Germinal center (tissue), 1 donor: ENCODE results near the gene GALNTL6.

Experiments used
- DNase-seq: peaks from one replicate; pipeline ENCODE4 v3.0.0; 2012; ENCODE audit warnings: mixed read lengths, low spot score

Gene GALNTL6

DNA sequence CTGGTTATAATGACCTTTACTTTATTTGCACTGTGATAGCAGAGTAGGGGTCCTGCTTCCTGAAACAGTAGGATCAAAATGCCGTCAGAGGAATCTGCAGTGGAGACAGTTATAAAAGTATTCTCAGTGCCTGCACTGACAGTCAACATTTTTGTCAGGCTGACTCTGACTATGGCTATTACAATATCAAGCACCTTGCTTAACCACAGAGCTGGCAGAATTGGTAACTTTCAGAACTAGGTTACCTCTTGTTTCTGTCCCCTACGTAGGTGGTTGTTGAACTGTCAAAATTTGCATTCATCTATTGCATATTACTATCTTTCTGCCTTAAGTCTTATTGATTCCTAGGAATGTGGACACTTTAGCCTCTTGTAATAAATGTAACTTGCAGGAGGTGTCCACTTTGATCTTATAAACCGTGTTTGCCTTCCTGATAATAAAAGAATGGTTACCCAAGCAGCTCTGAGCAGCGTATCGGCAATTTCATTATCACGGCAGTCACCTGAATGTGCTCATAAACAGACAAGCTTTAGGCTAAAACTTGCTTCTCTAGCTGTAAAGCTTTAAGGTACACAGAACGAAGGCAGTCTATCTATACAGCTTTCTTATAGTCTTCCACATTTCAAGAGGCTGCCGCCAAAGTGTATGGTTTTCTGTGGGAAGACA lies 1002.4 kb downstream of the GALNTL6 start:
- DNase-seq, result no peak

DNA sequence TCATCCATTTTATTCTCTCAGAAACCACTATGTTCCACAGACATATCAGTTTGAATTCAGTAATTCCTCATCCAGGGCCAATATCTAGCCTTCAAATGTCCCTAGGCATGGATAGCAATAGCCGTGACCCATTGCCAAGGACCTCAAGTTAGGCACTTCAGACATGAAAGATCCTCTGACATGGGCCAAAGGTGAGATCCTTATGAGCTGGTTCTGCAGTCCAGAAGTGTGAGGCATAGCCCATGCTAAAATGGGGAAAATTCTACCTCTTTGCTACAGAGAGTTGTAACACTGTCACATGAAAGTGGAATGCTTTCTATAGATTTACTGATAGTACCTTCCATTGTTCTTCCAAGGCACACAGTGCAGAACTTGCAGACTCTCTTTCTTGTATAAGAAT lies 1005.7 kb downstream of the GALNTL6 start:
- no peak for DNase-seq

DNA sequence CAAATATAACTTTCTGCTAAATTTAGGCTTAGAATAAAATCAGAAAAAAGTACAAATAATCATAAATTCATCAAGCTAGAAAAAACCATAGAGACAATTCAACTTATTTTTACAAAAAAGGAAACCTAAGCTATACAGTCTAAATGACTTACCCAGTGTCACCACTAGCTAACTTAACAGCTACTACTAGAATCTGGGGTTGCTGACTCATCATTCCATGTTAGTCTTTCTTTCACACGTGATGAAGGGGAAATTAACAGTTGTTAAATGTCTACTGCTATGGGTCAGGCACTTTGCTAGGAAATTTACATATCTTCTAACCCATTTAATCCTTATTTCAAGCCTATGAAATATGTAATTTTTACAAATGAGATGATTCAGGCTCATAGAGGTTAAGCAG lies 1006.1 kb downstream of the GALNTL6 start:
- DNase-seq, result no peak

DNA sequence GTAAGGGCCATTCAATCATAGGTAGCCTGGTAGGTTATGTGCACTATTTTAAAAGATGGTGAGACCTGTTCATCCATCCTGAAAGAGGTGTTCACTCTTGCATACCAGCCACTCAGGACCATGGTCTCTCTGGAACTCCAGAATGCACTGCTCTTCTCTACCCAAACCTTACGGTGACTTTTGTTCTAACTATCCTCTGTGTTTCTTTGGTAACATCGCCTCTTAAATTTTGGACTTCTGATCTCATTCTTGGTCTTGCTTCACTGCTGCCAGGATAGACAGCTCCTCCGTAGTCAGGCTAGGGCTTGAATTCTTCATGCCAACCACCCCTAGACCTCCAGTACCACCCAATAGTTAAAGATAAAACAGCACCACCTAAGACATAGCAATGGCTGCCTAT lies 1009.1 kb downstream of the GALNTL6 start:
- DNase-seq, result no peak

DNA sequence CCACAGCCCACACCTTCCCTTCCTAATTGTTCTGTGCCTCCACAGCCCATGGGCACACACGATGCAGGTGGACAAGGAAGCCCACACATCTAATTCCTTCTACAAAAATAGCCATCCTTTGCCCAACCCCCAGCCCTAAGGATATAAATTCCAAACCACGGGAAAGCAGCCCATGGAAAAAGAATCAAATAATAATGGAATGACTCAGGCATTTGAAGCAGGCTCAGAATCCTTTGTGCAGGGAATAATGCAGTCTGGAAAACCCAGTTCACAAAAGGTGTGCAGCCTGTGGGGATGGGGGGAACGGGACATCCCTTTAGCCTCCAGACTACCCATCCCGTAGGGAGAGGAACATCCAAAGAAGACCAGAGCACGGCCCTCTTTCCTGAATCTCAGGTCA lies 1013.1 kb downstream of the GALNTL6 start:
- DNase-seq, result no peak

DNA sequence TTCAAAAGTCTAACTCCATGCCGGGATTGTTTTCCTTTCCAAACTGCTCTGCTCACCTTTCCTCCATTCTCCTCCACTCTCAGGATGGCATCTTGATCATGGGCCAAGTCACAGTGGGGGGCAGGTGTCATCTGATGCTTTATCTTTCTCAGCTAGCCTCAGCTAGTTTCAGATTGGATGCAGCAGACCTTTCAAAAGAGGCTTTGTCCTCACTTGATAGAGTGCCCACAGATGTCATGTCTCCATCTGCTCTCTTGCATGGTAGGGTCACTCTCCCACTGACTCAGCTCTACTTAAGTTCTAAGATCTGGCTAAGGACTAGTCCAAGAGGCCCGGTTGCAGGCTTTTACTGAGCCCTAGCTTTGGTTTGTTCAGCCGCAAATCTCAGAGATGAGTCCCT lies 1013.7 kb downstream of the GALNTL6 start:
- DNase-seq, result no peak

DNA sequence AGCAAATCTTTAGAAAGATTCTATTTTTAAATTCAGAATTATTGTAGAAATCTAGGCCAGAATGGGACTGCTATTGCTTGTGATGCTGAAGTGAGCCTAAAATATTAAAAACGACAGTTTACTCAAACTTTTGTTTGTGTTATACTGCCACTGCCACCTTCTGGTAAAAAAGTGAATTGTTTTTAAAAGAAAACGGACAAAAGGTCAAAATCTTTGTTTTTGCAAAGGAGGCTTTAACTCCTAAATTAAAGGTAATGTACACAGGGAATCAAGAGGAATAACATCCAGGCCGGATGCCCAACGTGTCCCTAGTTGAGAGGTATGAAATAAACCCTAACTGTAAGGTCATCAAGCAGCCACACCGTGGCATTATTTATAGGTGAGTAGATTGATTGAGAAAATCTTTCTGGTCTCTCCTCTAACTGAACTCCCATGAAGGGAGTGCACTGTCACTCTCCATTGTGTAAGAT lies 1017.1 kb downstream of the GALNTL6 start:
- no peak for DNase-seq

DNA sequence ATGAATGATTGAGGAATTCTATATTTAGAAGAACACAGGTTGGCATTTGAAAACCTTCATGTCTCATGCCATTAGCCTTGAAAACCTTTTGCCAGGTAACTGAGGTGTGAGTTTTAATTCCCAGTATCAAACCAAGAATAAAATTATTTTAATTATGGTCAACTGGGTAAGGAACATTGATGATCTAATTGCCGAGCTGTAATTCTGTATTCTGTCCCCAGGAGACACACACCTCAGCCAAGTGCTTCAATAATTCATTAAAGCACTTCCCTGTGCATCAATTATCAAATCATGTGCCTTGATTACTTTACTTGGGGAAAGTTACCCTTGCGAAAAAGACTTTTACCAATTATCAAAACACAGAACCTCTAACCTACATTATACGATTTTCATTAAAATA lies 1023.5 kb downstream of the GALNTL6 start:
- no peak for DNase-seq

DNA sequence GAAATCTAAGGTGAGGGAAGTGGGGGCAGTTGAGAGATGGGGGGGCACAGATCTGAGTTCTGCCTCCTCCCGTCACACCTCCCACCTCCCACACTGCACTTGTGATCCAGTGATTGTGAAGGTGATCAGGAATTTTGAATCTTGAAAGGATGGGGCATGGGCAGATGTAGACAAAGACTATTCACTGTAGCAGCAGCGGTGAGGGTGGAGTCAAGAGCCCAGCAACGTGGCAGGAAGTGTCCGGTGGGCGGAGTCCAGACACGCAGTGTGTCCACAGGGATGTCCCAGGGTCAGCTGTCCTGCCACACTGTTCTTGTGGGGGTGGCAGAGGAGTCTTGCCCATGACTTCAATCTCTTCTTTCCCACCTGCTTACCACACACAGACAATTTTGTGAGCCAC lies 1024.9 kb downstream of the GALNTL6 start:
- no peak for DNase-seq

DNA sequence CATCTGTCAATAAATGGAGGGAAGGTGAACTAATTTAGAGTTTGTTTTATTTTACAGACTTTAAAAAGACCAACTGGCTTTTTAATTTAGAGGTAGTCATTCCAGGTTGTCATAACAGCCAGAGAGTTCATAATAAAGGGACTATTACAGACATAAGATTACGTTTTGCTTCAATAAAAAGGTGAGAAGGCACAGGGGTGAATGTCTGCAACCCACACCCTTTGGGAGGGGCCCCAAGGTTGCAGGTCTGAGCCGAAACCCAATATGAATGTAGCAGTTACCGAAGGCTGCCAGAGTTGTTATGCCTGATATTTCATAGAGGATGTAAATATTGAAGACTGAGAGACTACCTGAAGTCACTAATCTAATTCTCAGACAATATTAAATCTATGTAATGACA lies 1025.7 kb downstream of the GALNTL6 start:
- no peak for DNase-seq

DNA sequence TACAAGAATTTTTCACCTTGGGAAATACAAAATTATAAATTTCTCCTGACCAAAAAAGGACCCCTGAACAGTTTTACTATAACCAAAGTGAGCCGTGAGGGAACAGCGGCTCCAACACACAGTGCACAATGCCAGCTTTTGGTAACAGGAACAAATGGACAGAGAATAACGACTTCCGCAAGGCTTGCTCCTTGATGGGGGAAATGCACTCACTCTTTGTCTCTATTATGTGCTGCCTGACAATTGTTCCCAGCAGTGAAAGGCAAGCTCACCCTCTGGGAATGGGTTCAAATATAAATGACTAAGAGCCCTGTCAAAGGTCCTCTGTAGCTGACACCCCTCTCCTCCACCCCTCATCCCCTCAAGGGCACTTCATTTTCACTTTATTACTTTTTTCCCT lies 1029.6 kb downstream of the GALNTL6 start:
- no peak for DNase-seq

DNA sequence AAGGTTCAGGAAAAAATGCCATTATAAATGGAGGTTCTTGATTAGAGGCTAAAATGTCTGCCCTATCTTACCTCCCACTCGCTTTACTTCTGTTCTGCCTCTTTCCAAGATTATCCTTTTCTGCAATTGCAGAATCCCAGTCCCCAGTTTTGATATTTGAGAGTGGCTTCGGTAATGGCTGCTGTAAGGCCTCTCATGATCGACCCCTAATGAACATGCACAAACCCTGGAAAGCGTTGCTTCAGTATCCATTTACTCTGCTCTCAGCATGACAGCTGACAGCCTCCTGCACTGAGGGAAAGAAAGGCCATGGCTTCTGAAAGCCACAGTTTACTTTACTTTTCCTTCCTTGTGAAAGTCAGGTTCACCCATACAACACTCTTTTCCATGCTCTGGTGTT lies 1030.0 kb downstream of the GALNTL6 start:
- no peak for DNase-seq

DNA sequence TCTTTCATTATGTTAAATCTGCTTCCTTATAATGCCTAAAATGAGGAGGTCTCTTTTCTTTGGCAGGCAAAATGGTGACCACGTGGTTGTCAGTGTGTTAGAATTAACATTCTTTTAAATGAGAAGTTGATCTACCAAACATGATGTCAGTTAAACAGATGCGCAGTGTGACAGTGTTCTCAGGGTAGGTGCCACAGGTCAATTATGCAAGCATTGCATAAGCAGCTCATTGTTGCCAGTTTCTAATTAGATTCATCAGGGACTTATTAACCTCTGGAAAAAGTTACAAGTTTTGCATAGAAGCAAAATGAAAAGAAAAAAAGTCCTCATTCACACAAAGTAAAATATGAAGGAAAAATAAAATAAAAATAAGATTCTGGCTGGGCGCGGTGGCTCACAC lies 1031.4 kb downstream of the GALNTL6 start:
- no peak for DNase-seq

DNA sequence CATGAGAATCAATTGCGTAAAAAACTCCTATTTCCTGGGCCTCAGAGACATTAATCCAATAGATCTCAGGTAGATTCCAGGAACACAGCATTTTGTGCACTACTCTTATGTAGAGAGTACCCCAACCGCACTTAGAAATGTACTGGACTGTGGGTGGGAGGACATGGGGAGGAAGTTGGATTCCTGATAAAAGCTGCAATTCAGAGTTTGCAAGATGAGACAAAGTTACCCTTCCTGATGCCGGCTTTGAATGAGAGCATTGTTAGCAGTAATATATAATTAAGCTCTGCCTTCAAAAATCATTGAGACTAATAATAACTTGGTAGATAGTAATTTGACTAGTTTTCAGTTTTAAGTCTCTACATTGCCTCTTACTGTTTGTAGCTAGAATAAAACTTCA lies 1032.1 kb downstream of the GALNTL6 start:
- no peak for DNase-seq

DNA sequence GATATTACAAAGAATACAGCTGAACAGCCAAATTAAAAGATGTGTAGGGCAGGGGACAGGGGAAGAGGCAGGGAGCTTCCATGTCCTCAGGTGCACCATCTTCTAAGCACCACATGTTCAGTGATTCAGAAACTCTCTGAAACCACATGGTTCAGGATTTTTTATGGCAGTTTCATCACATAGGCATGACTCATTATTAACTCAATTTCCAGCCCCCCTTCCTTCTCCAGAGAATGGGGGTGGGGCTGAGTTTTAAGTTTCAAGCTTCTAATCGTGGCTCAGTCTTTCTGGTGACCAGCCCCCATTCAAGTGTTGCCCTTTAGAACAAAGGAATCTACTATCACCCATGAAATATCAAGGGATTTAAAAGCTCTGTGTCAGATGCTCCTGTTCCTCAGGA lies 1037.6 kb downstream of the GALNTL6 start:
- no peak for DNase-seq

DNA sequence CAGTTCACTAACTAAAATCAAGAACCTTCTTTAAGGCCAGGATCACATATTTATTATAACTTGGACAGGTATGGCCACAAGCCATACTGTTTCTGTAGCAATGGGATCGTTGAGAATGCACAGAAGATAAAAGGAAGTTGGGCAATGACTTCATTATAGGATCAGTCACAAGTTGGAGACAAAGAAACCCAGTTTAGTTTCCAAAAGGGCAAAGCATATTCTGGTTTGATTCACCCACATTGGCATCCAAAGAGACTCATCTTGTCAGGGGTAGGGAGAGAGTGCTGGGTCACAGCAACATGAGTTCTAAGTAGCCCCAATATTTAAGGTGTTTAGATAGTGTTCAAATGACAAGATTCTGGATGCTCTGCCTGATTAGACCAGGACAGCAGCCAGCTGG lies 1038.3 kb downstream of the GALNTL6 start:
- no peak for DNase-seq

DNA sequence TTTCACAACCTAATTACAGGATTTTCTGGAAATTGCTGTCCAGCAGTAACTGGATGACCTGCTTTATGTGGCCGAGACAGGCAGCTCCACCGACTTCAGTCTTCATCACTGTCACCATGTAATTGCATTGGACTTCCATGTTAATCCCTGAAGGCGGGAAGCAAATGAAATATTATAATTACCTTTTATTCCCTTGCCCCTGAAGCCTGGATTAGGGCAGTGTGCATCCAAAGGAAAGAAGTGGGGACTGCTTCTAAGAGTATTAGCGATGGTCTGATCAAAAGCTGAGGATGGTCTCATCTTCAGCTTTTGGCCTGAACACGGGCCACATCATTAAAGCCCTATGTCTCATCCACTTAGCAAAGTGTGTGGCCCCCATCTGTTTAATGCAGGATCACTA lies 1043.8 kb downstream of the GALNTL6 start:
- no peak for DNase-seq

DNA sequence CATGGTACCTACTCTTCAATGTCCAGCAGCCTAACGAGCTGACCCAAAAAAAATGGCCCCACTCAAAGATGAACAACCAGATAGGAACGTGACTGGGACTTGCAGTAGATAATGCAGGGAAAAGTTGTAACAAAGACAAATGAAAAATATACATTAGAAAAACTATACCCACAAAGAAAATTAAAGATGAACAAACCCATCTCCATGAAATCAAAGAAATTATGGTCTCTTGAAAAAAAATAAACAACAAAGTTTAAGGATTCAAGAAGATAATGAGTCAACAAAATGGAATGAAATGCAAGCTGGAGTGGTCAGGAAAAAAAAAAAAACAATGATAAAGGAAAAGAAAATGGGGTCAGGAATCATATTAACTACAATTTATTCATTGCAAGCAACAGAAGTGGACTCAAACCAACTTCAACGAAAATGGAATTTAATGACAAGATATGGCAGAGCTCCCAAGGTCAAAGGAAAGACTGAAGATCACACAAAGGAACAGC lies 1045.6 kb downstream of the GALNTL6 start:
- DNase-seq, result no peak

DNA sequence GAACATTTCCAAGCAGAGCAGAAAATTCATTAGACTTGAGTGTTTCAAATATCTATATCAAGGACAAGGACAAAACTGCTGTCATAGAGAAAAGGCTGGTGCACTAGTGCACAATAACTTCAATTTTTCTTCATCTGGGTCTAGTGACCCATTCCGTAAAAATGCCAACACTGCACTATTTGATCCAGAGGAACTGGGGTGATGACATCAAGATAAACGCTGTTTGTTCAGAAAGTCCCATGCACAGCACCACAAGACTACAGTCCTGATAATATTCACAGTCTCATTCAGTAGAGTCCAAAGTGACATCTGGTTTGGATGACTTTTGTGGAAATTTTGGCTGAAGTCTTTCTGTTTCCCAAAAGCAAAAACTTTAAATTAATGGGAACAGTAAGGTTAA lies 1051.9 kb downstream of the GALNTL6 start:
- DNase-seq, result no peak

DNA sequence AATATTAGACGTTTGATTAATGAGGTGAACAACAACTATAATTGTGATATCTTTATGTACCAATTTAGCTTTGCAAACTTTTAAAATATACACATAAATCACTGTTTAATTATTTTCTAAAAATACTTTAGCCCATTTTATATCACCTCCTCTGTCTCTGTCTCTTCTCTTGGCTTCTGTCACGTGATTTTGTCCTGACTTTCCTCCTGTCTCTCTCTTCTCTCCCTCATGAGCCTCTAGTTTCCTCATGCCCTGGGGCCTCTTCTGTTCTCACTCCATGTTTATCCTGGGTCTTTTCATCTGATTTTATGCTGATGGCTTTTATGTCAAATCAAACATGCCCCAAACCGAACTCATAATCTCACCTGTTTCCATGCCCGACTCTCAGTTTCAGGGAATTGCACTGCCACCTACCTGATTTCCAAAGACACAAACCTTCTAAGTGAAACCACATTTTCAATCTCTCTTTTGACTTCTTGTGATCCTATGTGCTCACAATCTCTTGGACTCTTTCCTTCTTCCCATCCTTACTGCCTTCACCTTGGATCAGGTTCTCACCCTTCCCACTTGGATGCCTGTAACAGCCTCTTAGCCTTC lies 1052.4 kb downstream of the GALNTL6 start:
- no peak for DNase-seq

DNA sequence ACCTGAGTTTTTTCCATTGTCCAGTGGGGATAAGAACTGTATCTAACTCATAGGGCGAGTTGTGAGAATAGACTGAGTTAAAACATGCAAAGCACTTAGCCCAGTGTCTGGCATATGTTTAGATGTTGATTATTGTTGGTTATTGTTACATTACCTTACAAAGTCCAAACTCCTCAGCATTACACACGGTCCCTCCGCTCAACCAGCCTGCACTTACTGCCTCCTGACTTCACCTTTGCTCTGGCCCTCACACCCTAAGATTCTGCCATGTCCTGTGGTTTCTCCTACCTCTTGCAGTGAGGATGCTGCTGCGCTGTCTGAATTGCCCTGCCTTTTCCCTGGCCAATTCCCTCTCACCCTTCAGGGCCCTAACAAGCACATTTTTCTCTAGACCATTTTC lies 1053.2 kb downstream of the GALNTL6 start:
- DNase-seq, result no peak

DNA sequence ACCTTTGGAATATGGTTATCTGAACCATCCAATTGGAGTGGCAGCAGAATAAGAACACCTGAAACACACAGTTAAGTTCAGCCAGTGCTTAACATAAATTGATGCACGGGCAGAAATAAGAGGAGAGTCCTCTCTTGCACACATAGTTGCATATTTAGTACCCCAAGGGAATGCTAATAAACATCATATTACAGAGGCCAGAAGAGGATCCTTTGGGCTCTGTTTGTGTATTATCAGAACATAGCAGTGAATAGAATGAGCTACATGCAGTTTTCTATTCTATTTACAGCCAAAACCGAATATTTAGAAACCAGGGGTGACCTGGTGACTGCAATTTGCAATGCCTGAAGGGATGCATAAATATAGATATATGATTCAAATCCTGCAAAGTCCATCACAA lies 1054.6 kb downstream of the GALNTL6 start:
- no peak for DNase-seq

DNA sequence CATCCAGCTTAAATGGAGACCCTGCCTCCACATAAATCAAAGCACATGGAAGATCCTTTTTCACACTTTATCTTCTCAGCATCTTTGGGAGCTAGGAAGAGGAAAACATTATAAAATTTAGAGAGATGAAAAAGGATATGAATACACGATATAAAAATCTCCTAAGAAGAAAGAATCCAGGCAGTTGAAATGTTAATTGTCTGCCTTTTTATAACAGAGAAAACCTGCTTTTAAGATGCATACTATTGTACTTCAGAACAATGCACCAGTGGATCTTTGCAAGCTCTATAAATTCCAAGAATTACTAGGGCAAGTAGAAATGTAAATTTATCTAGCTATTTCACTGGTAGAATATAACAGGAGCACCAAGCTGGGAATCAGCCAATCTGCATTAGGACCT lies 1055.1 kb downstream of the GALNTL6 start:
- no peak for DNase-seq

DNA sequence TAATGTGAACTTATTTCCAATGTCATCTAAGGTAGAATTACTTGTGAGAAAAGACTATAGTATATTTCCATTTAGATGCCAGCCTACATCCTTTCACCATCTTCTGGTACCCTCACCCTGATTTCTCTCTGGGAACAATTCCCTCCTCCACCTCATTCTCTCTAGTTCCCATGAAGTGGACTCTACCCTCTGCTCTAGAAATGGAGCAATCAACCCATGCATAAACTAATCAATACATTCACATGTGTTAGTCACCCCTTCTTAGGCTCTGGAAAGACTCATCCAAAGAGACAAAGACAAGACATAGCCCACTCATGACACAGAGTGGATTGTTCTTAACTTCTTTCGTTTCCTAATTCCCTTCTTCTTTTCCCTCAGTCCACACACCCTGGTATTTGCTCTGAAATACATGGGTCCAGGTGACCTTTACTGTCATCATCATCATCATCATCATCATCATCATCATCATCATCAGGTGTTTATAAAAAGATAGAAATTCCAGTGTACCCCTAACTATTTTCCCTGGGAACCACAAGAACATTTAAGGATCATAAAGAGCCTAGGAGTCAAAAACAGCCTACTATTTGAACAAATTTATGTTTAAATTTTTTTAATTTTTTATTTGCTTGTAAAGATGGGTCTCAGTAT lies 1056.5 kb downstream of the GALNTL6 start:
- DNase-seq, result no peak
